AG04449 (cell line): Measurements from ENCODE around the gene KIAA1586.
"Not testable (repeated sequence)": the region's sequence is repeated elsewhere in the genome, so short reads cannot be mapped to it uniquely, and the experiment has no call there.

Experiments
- CTCF ChIA-PET: fragments of 350-600 bp; formaldehyde crosslinking; extraction: SDS; loops from one replicate; lab custom pipeline; 2021; ENCODE audit warnings: antibody characterized with exemption; lab: Yijun Ruan, JAX
- POLR2A ChIA-PET: fragments of 400-600, 350-600 bp; formaldehyde crosslinking; extraction: SDS; loops from one replicate; lab custom pipeline; 2020; ENCODE audit warnings: antibody characterized with exemption, inconsistent platforms; lab: Yijun Ruan, JAX
- DNase-seq: peaks from one replicate; pipeline ENCODE4 v3.0.0-alpha.2; 2010; ENCODE audit warnings: low read depth, low spot score
- H3K4me3 ChIP-seq: 2 replicates; pipeline ENCODE4 v1.5.1; 2011; ENCODE audit warnings: low read depth, mild to moderate bottlenecking, control low read depth, low read length
- TF ChIP-seq, protein P1 (sequence below): IDR thresholded peaks from one replicate; pipeline ENCODE4 v1.5.1; 2011; ENCODE audit warnings: mild to moderate bottlenecking, moderate library complexity, low read length, control low read depth, inconsistent platforms; ENCODE audit not compliant: insufficient read depth; ENCODE audit errors: missing control alignments

Gene KIAA1586

DNA sequence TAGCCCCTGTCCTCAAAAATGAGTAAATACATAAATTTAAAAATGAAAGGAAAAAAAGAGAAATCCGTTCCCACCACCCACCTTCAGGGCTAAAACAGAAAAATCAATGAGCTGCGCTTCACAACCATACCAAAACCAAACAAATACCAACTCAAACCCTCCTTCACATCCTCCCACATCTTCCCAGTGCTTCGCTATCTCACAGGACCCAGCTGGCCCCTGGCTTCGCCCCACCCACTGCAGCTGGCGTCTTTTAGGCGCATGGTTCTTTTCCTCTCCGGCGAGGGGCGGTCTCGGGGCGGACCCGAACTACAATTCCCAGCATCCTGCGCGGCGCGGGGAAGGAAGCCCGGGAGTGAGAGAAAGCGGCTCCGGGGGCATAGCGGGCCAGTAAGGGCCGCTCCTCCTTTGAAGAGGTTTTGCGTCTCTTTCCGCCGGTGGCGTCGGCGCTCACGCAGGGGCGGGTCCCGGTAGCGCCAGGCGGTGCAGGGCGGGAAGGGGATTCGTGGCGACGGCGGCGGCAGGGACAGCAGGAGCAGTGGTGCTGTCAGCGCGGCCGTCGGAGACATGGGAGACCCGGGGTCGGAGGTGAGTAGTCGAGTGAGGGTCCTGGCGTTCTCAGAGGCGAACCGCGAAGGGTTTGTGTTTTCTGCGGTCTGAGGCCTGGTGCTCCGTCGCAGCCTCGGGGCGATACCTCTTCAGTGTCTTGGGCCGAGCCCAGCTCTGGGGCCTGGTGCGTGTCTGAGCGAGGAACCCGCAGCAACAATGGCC lies 43.4 kb downstream of the KIAA1586 start, which contains the start of gene ZNF451:
Gene ZNF451 (plus strand): TSS at position 502 of the 771 bp plus-strand sequence. CDS start 66 bp downstream, at position 568.
- peak within 1 kb of the TSS; percentile 65 for H3K4me3 ChIP-seq
- DNase-seq, result peak; percentile 70
- TF ChIP-seq, protein P1, sequence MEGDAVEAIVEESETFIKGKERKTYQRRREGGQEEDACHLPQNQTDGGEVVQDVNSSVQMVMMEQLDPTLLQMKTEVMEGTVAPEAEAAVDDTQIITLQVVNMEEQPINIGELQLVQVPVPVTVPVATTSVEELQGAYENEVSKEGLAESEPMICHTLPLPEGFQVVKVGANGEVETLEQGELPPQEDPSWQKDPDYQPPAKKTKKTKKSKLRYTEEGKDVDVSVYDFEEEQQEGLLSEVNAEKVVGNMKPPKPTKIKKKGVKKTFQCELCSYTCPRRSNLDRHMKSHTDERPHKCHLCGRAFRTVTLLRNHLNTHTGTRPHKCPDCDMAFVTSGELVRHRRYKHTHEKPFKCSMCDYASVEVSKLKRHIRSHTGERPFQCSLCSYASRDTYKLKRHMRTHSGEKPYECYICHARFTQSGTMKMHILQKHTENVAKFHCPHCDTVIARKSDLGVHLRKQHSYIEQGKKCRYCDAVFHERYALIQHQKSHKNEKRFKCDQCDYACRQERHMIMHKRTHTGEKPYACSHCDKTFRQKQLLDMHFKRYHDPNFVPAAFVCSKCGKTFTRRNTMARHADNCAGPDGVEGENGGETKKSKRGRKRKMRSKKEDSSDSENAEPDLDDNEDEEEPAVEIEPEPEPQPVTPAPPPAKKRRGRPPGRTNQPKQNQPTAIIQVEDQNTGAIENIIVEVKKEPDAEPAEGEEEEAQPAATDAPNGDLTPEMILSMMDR, result no peak
- CTCF ChIA-PET, result interaction anchor here (0.7 to 1.2 kb wide), 4 partner anchors 178 to 227 kb away, joined by 3 to 4 read pairs (median 3); partner anchors contain the start of gene PRIM2
- POLR2A ChIA-PET, result interaction anchor here (0.7 kb wide), 1 partner anchor 83 kb away, joined by 4 read pairs; the partner anchor contains the start of gene BAG2

DNA sequence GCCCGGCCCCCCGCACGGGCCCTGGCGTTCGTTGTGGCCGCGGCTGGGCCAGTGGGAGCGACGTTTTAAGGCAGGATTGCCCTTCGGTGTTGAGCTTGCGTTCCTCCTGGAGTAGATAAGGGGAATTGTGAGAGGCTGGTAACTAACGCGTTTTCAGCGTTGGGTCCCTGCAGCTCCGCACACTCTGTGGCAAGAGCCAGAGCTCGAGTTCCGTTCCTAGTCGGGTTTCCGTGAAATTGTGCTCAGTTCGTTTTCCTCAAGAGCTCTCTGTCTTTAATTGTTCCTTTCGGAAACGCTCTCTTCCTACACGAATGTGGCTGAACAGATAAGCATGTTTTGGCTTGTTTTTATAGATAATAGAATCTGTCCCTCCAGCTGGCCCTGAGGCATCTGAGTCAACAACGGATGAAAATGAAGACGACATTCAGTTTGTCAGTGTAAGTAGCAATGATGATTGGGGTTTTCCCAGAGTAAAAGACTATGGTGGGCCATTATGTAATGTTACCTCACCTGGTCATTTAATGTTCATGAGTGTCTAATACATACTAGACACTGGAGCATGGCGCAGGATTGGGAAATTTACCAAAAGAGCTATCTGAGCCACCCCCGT lies 44.1 kb downstream of the KIAA1586 start:
- DNase-seq, CTCF ChIA-PET, H3K4me3 ChIP-seq, POLR2A ChIA-PET: not testable (repeated sequence)

DNA sequence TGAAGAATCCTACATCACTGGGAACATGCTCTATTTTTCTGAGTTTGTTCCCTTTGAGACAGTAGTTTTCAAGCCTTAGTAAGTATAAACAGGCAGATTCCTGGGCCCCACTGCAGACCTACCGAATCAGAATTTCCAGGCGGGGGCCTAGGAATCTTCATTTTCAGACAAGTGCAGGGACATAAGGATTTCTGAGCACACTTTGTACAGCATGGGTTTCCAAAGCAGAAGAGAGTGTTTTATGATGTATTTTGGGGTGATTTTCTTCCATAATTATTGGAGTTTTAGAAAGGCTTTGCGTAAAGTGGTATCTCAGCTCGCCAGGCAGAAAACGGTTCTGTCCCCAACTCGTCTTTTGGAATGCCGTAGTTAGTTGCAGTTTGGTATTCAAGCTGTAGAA lies 44.9 kb downstream of the KIAA1586 start:
- DNase-seq, POLR2A ChIA-PET: not testable (repeated sequence)
- CTCF ChIA-PET, result interaction anchor here (1.3 kb wide), 1 partner anchor 70 kb away, joined by 3 read pairs; no protein-coding TSS in a partner anchor
- H3K4me3 ChIP-seq, result peak overlapping the region; percentile 6

DNA sequence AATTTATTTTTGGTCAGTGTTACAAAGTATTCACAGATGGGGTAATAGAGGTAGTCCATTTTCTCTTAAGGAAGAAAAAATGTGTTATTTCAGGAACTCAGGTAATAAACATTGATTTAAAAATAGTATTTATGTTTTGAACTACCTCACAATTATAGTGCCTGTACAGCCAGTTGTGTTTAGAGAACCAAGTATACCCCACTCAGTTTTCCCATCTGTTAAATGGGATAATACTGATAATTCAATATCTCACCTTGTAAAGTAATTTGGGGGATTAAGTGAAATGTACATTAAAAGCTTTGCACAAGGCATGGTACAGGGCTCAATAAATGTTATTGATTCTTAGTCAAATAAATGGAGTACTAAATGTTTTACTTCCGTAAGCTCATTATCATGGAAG lies 48.2 kb downstream of the KIAA1586 start:
- POLR2A ChIA-PET, result interaction anchor here (0.6 kb wide), 1 partner anchor 16 kb away, joined by 3 read pairs; no protein-coding TSS in a partner anchor
- H3K4me3 ChIP-seq, result no peak overlapping the region

DNA sequence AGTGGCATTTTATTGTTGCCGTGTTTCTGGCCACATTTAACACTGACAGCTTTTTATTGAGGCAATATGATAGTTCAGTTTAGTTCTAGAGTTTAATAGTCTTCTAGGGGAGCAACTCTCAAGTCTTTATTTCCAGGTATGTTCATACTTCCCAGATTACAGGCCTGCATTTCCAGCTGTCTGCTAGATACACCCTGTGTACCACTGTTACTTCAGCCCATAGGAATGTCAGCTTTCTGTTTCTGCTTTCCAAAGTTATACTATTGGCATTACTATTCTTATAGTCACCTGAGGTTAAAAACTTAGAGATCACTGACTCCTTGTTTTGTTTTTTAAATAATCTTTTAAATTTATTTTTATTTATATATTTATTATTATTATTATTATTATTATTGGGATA lies 51.1 kb downstream of the KIAA1586 start:
- CTCF ChIA-PET, result interaction anchor here (0.9 to 1.0 kb wide), 2 partner anchors 216 to 219 kb away, joined by 3 to 5 read pairs; no protein-coding TSS in a partner anchor
- no peak overlapping the region for H3K4me3 ChIP-seq
- POLR2A ChIA-PET, result no interaction called here
- DNase-seq, result no peak
- TF ChIP-seq, protein P1, result no peak

More for the DNA sequence above, 48.2 kb downstream of the KIAA1586 start:
- CTCF ChIA-PET, result interaction anchor here (0.6 to 1.7 kb wide), 4 partner anchors 9 to 229 kb away, joined by 3 to 5 read pairs (median 4); no protein-coding TSS in a partner anchor
- TF ChIP-seq, protein P1, result no peak
- DNase-seq, result no peak

DNA sequence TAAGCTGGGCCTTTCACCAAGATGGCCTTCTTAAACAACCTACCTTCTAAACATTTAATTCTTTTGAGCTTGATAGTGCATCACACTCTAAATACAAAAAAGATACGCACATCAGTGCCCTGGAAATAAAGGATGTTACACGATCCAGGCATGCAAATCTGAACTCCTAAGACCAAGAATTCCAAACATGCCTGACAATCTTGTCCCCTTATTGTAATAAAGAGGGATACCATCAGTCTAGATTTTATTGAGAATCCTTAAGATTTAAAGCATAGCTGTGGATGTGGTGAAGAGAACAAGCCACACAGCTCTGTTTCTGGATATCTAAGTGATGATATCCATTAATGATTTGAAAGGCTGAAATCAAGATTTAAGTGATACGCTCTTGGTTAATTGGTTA lies 56.5 kb downstream of the KIAA1586 start:
- no peak overlapping the region for H3K4me3 ChIP-seq
- no peak for DNase-seq
- CTCF ChIA-PET, result interaction anchor here (0.5 to 1.8 kb wide), 5 partner anchors 8 to 225 kb away, joined by 3 to 5 read pairs (median 3); no protein-coding TSS in a partner anchor
- POLR2A ChIA-PET, result no interaction called here
- TF ChIP-seq, protein P1, result no peak

DNA sequence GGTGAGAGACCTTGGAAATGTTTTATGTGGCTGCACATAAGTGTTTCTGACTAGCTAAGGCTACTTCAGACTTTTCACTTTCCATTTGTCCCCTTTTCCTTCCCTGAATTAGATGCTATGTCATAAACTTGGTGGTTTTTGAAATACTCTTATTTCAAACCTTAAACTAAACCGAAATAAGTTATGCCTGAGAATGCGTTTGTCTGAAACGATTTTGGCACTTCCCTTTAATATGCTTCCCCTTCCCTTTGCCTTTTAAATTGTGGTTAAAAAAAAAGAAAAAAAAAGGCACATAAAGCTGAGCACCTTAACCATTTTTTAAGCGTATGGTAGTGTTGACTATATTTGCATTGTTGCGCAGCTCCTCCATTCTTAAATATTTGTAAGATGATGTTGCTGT lies 57.8 kb downstream of the KIAA1586 start:
- TF ChIP-seq, protein P1, result no peak
- ChIA-PET POLR2A (no interaction called here), CTCF (interaction anchor here (1.0 to 1.8 kb wide), 2 partner anchors 9 to 10 kb away, joined by 3 to 5 read pairs; no protein-coding TSS in a partner anchor)
- no peak for DNase-seq
- H3K4me3 ChIP-seq, result no peak overlapping the region
